ENCODE measurements around the gene SIRT7.

DNA sequence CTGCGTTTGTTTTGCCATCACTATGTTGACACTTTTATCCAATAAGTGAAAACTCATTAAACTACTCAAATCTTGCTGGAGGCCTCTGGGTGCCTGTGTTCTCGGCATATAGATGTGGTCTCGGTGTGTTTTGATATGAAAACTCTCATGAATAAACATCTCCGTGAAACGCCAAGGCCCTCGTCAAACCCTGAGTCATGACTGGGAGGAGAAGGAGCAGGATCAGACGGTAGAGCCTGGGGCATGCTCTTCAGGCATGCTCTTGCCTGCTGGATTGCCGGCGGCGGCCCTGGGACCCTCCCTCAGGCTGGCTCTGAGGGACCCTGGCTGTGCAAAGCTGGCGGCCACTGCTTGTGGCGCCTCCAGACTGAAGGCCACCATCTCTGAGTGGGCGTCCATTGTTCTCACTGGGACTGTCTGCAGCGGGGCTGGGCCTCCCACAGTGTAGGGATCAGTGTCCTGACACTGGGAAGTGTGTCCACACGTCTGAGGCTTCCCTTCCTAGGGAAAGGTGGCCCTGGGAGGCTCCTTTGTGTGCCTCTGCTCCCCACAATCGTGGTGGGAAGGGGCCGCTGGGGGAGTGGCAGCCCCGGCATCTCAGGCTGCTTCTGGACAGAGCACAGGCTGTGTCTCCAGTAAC lies 17.7 kb downstream of the SIRT7 start:
- no peak for TF ChIP-seq EP300 (conservative IDR thresholded peaks at IDR 0.05; ENCODE audit: poor library complexity, severe bottlenecking)
- TF ChIP-seq, protein P1, sequence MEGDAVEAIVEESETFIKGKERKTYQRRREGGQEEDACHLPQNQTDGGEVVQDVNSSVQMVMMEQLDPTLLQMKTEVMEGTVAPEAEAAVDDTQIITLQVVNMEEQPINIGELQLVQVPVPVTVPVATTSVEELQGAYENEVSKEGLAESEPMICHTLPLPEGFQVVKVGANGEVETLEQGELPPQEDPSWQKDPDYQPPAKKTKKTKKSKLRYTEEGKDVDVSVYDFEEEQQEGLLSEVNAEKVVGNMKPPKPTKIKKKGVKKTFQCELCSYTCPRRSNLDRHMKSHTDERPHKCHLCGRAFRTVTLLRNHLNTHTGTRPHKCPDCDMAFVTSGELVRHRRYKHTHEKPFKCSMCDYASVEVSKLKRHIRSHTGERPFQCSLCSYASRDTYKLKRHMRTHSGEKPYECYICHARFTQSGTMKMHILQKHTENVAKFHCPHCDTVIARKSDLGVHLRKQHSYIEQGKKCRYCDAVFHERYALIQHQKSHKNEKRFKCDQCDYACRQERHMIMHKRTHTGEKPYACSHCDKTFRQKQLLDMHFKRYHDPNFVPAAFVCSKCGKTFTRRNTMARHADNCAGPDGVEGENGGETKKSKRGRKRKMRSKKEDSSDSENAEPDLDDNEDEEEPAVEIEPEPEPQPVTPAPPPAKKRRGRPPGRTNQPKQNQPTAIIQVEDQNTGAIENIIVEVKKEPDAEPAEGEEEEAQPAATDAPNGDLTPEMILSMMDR (IDR thresholded peaks at IDR 0.05; ENCODE audit: poor library complexity, severe bottlenecking): no peak
- TF ChIP-seq EZH2 (IDR thresholded peaks at IDR 0.05; ENCODE audit: borderline replicate concordance, insufficient read depth, low read length, poor library complexity, severe bottlenecking): no peak
- TF ChIP-seq RAD21 (conservative IDR thresholded peaks at IDR 0.05): no peak
